H1 (cell line): Measurements from ENCODE around the gene CEP192. TPM values are rescaled to one million over a fixed set of nuclear protein-coding genes. Genes with fewer than 3 reads are reported as not detected.

ENCODE experiments used
- CTCF ChIA-PET: fragments of 300-600 bp; sonication (Branson Sonifier 250); formaldehyde crosslinking; loops from one replicate; lab custom pipeline; 2021; ENCODE audit not compliant: partially characterized antibody; lab: Charles Lee
- POLR2A ChIA-PET: fragments of 300-600 bp; sonication (Branson Sonifier 250); formaldehyde crosslinking; loops from one replicate; lab custom pipeline; 2021; ENCODE audit warnings: inconsistent platforms; ENCODE audit not compliant: partially characterized antibody; lab: Charles Lee
- DNase-seq, 2 experiments: peaks; one replicate each; pipeline versions ENCODE4 v3.0.0 to v3.0.0-alpha.2; 2010 to 2022; ENCODE audit warnings: low spot score in 2 of 2, low read depth in 1 of 2, mixed read lengths in 1 of 2
- FAIRE-seq: peaks from 2 replicates; lab custom pipeline; 2011; peaks lifted over from hg19 to GRCh38; lab: Jason Lieb, UNC
- H2AFZ ChIP-seq: 2 replicates; pipeline ENCODE4 v1.8.1; 2012; ENCODE audit warnings: low read length, inconsistent platforms
- H2AK5ac ChIP-seq: 2 replicates; pipeline ENCODE4 v1.6.1; 2013; ENCODE audit warnings: low read depth, low read length
- H2BK120ac ChIP-seq: replicated peaks from 2 replicates; pipeline ENCODE3; 2013; ENCODE audit warnings: low read depth, low read length, inconsistent platforms
- H2BK12ac ChIP-seq: 2 replicates; pipeline ENCODE4 v1.6.1; 2013; ENCODE audit warnings: low read depth, low read length
- H2BK15ac ChIP-seq: 2 replicates; pipeline ENCODE4 v1.6.1; 2013; ENCODE audit warnings: low read length
- H2BK20ac ChIP-seq: 2 replicates; pipeline ENCODE4 v1.6.1; 2013; ENCODE audit warnings: low read length
- H2BK5ac ChIP-seq: 2 replicates; pipeline ENCODE4 v1.6.1; 2013; ENCODE audit warnings: low read depth, low read length
- H3K14ac ChIP-seq: 2 replicates; pipeline ENCODE4 v1.6.1; 2013; ENCODE audit warnings: inconsistent platforms; ENCODE audit not compliant: insufficient read length
- H3K18ac ChIP-seq: 2 replicates; pipeline ENCODE4 v1.6.1; 2013; ENCODE audit warnings: low read length; ENCODE audit errors: extremely low read depth
- H3K23ac ChIP-seq: 2 replicates; pipeline ENCODE4 v1.6.1; 2013; ENCODE audit warnings: inconsistent platforms; ENCODE audit not compliant: insufficient read length
- H3K23me2 ChIP-seq: 2 replicates; pipeline ENCODE4 v1.6.1; 2013; ENCODE audit warnings: low read depth, low read length
- H3K27ac ChIP-seq: 2 replicates; pipeline ENCODE4 v1.6.1; 2011; ENCODE audit warnings: low read depth, low read length, inconsistent platforms
- H3K27me3 ChIP-seq, 4 experiments: replicated peaks in 1 of 4; 1 replicate in 1 of 4; 2 replicates in 3 of 4; pipeline versions ENCODE4 v1.6.1 to v1.8.1; 2011 to 2013; ENCODE audit warnings: low read length in 3 of 4, mild to moderate bottlenecking in 3 of 4, inconsistent platforms in 2 of 4, mixed read lengths in 2 of 4, moderate library complexity in 1 of 4; ENCODE audit not compliant: control insufficient read depth in 3 of 4, insufficient read depth in 3 of 4; ENCODE audit errors: extremely low read depth in 1 of 4
- H3K36me3 ChIP-seq, 4 experiments: 2 replicates each; pipeline versions ENCODE4 v1.6.1 to v1.8.1; 2011 to 2013; ENCODE audit warnings: mild to moderate bottlenecking in 4 of 4, low read length in 3 of 4, moderate library complexity in 2 of 4, control low read depth in 1 of 4, inconsistent platforms in 1 of 4; ENCODE audit not compliant: insufficient read depth in 4 of 4, control insufficient read depth in 2 of 4
- H3K4ac ChIP-seq: replicated peaks from 2 replicates; pipeline ENCODE3; 2013; ENCODE audit warnings: low read length, low read depth, mixed read lengths, inconsistent platforms; ENCODE audit not compliant: insufficient read length
- H3K4me1 ChIP-seq, 4 experiments: replicated peaks in 1 of 4; 1 replicate in 1 of 4; 2 replicates in 3 of 4; pipeline versions ENCODE4 v1.6.1 to v1.8.1; 2011 to 2013; ENCODE audit warnings: low read length in 3 of 4, inconsistent platforms in 2 of 4, mixed read lengths in 1 of 4; ENCODE audit not compliant: insufficient read depth in 4 of 4, control insufficient read depth in 3 of 4
- H3K4me2 ChIP-seq, 2 experiments: 2 replicates each; pipeline versions ENCODE4 v1.6.1 to v1.8.1; 2011 to 2013; ENCODE audit warnings: low read depth in 2 of 2, low read length in 2 of 2, control low read depth in 1 of 2, inconsistent platforms in 1 of 2, mild to moderate bottlenecking in 1 of 2; ENCODE audit not compliant: insufficient read depth in 1 of 2
- H3K4me3 ChIP-seq, 4 experiments: fragments of 200-600, 300-600 bp in 1 of 4; sonication (generic), shearing (Covaris generic), sonication (Bioruptor Twin) in 1 of 4; 2 replicates each; pipeline versions ENCODE4 v1.5.1 to v1.8.1; 2011 to 2016; ENCODE audit warnings: low read length in 4 of 4, low read depth in 3 of 4, control low read depth in 2 of 4, inconsistent platforms in 2 of 4, mild to moderate bottlenecking in 2 of 4, mixed read lengths in 1 of 4, moderate library complexity in 1 of 4; ENCODE audit not compliant: insufficient read depth in 2 of 4; ENCODE audit errors: extremely low read depth in 1 of 4
- H3K56ac ChIP-seq: replicated peaks from 2 replicates; pipeline ENCODE3; 2013; ENCODE audit warnings: low read depth, mild to moderate bottlenecking, mixed read lengths, low read length, inconsistent platforms; ENCODE audit not compliant: insufficient read length
- H3K79me1 ChIP-seq: 2 replicates; pipeline ENCODE4 v1.6.1; 2013; ENCODE audit warnings: low read depth, low read length, control low read depth
- H3K79me2 ChIP-seq, 2 experiments: 2 replicates each; pipeline versions ENCODE4 v1.6.1 to v1.8.1; 2012 to 2013; ENCODE audit warnings: low read length in 2 of 2, mild to moderate bottlenecking in 2 of 2, inconsistent platforms in 1 of 2; ENCODE audit not compliant: insufficient read depth in 2 of 2, control insufficient read depth in 1 of 2
- H3K9ac ChIP-seq, 4 experiments: replicated peaks in 1 of 4; 1 replicate in 1 of 4; 2 replicates in 3 of 4; pipeline versions ENCODE4 v1.6.1 to v1.8.1; 2011 to 2013; ENCODE audit warnings: low read depth in 3 of 4, low read length in 3 of 4, control low read depth in 2 of 4, mild to moderate bottlenecking in 2 of 4, moderate library complexity in 2 of 4, inconsistent platforms in 1 of 4; ENCODE audit errors: extremely low read depth in 1 of 4
- H3K9me3 ChIP-seq, 2 experiments: 2 replicates each; pipeline versions ENCODE4 v1.6.1 to v1.8.1; 2012 to 2013; ENCODE audit warnings: mild to moderate bottlenecking in 2 of 2, moderate library complexity in 2 of 2, control low read depth in 1 of 2, inconsistent platforms in 1 of 2, low read depth in 1 of 2, low read length in 1 of 2, mixed read lengths in 1 of 2; ENCODE audit not compliant: insufficient read depth in 2 of 2
- H4K20me1 ChIP-seq, 2 experiments: replicated peaks in 1 of 2; 2 replicates each; pipeline versions ENCODE3 to v1.8.1; 2011 to 2013; ENCODE audit warnings: inconsistent platforms in 2 of 2, low read length in 2 of 2, mild to moderate bottlenecking in 1 of 2; ENCODE audit not compliant: insufficient read depth in 2 of 2, control insufficient read depth in 1 of 2
- H4K5ac ChIP-seq: 2 replicates; pipeline ENCODE4 v1.6.1; 2013; ENCODE audit warnings: low read length, low read depth, mixed read lengths, inconsistent platforms; ENCODE audit not compliant: insufficient read length
- H4K8ac ChIP-seq: 2 replicates; pipeline ENCODE4 v1.8.0; 2013; ENCODE audit warnings: mild to moderate bottlenecking, moderate library complexity, low read length, inconsistent platforms; ENCODE audit not compliant: insufficient read depth; ENCODE audit errors: extremely low read depth
- H4K91ac ChIP-seq: replicated peaks from 2 replicates; pipeline ENCODE3; 2013; ENCODE audit warnings: low read length, mixed read lengths, inconsistent platforms; ENCODE audit not compliant: insufficient read length
- BCL11A ChIP-seq, 2 experiments: IDR thresholded peaks; one replicate each; pipeline ENCODE4 v1.6.1; 2011; ENCODE audit warnings: low read depth in 2 of 2, low read length in 2 of 2, mild to moderate bottlenecking in 2 of 2
- GTF2F1 ChIP-seq: IDR thresholded peaks from 2 replicates; pipeline ENCODE4 v1.6.1; 2012; ENCODE audit warnings: low read depth, low read length, improper control_type of control experiment, borderline replicate concordance
- KDM5A ChIP-seq: fragments of 200-600 bp; IDR thresholded peaks from 2 replicates; pipeline ENCODE4 v1.7.1; 2012; ENCODE audit warnings: mild to moderate bottlenecking, low read length, inconsistent platforms, mixed read lengths
- NANOG ChIP-seq: IDR thresholded peaks from 2 replicates; pipeline ENCODE4 v1.6.1; 2011; ENCODE audit warnings: low read length, low read depth, mild to moderate bottlenecking, inconsistent platforms; ENCODE audit not compliant: insufficient read depth, poor library complexity, severe bottlenecking
- RXRA ChIP-seq: IDR thresholded peaks from 2 replicates; pipeline ENCODE4 v1.6.1; 2011; ENCODE audit warnings: low read depth, mild to moderate bottlenecking, low read length, moderate library complexity; ENCODE audit not compliant: insufficient read depth
- SIRT6 ChIP-seq: IDR thresholded peaks from one replicate; pipeline ENCODE4 v1.7.1; 2012; ENCODE audit warnings: low read length, inconsistent platforms
- SP2 ChIP-seq: IDR thresholded peaks from 2 replicates; pipeline ENCODE4 v1.6.1; 2012; ENCODE audit warnings: mild to moderate bottlenecking, low read length, inconsistent platforms
- WGBS, 2 experiments: shearing (Covaris generic) in 1 of 2; methylation state at CpG; one replicate each; pipeline versions ENCODE4 v1.1.6 to v1.1.7; 2013 to 2015; ENCODE audit warnings: low lambda C conversion rate in 2 of 2, mixed read lengths in 2 of 2, inconsistent platforms in 1 of 2, low coverage in 1 of 2, missing lambda C conversion rate in 1 of 2; ENCODE audit not compliant: insufficient replicate concordance in 2 of 2, insufficient coverage in 1 of 2, insufficient read length in 1 of 2; ENCODE audit errors: extremely low coverage in 1 of 2, missing lambda C conversion rate in 1 of 2; 5-methylcytosine and 5-hydroxymethylcytosine counted together
- polyA plus RNA-seq, 7 experiments: library from polyadenylated mRNA; depleted of rRNA in 3 of 7; stranded (reverse) in 5 of 7; unstranded in 2 of 7; fragments of >200 nt in 5 of 7; fragments of 200-250 nt in 2 of 7; gene quantifications; 1 replicate in 5 of 7; 2 replicates in 1 of 7; 4 replicates in 1 of 7; pipeline versions ENCODE4 v1.2.1 to v1.2.3, GENCODE V29; 2011 to 2013; ENCODE audit warnings: missing spikeins in 2 of 7, mixed read lengths in 2 of 7
- total RNA-seq: library from RNA; stranded (reverse); fragmentation: NEBNext Ultra II Directional; extraction: Animal tissue kit (Norgen Biotek cat#: 25700); gene quantifications from 2 replicates; pipeline ENCODE4 v1.2.1, GENCODE V29; 2021
- TF ChIP-seq, protein P1 (sequence below), 3 experiments: IDR thresholded peaks; 1 replicate in 2 of 3; 2 replicates in 1 of 3; pipeline versions ENCODE4 v1.5.1 to v1.6.1; 2011; ENCODE audit warnings: low read length in 3 of 3, mild to moderate bottlenecking in 3 of 3, inconsistent platforms in 2 of 3, low read depth in 1 of 3, moderate library complexity in 1 of 3; ENCODE audit not compliant: insufficient read depth in 1 of 3; ENCODE audit errors: control extremely low read depth in 1 of 3

The CEP192 gene
- total and polyA plus RNA-seq, 2 of the 8 experiments (the other 6 are each of a cell fraction or from before 2014, with no cell fraction given), result 13.4 to 23.1 TPM

DNA sequence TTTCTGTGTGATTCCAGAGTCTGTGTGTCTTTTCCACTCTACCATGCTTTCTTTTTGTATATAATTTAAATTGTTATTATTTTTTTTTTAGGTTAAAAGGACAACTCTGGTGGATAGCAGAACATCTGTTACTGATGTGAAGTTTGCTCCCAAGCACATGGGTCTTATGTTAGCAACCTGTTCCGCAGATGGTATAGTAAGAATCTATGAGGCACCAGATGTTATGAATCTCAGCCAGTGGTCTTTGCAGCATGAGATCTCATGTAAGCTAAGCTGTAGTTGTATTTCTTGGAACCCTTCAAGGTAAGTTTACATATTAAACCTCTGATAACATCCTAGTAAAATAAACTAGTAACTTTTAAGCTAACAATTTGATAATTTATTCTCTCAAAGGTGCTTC lies 28.1 kb upstream of the CEP192 start:
- Histone ChIP-seq H3K27ac (no peak overlapping the region), H3K4me1 (no peaks in the 10 kb centered on the region), H2BK15ac (no peak overlapping the region), H3K14ac (no peak overlapping the region), H2BK12ac (no peak overlapping the region), H2BK5ac (no peak overlapping the region), H2BK120ac (no peak overlapping the region), H4K8ac (no peak overlapping the region), H3K18ac (no peak overlapping the region), H3K4me2 (no peak overlapping the region), H3K23me2 (no peaks in the 10 kb centered on the region), H3K4ac (no peak overlapping the region), H3K9ac (no peak overlapping the region), H3K56ac (no peak overlapping the region), H3K9me3 (no peaks in the 10 kb centered on the region), H3K79me2 (peaks cover 0 to 31% of the 10 kb centered on the region in 2 experiments; a peak in 2 of 4 replicates), H2AK5ac (no peak overlapping the region), H4K91ac (no peak overlapping the region), H3K79me1 (0 out of 2 replicates have a peak, but pooled peaks cover 2% of the 10 kb centered on the region), H2AFZ (no peak overlapping the region), H3K4me3 (no peak overlapping the region), H4K5ac (no peak overlapping the region), H4K20me1 (peaks cover 0 to 1% of the 10 kb centered on the region in 2 experiments), H3K23ac (no peak overlapping the region), H3K27me3 (no peaks in the 10 kb centered on the region), H2BK20ac (no peak overlapping the region), H3K36me3 (peaks cover 4 to 46% (median 23%) of the 10 kb centered on the region in 4 experiments; a peak in 6 of 8 replicates)
- FAIRE-seq, result no peak
- DNase-seq, result no peak
- no peak for TF ChIP-seq SIRT6
- TF ChIP-seq RXRA, result no peak
- no peak for TF ChIP-seq SP2
- no peak for TF ChIP-seq GTF2F1
- no peak for TF ChIP-seq KDM5A
- no peak for TF ChIP-seq NANOG
- TF ChIP-seq BCL11A (IDR thresholded peaks at IDR 0.05; ENCODE audit: low read depth in 2 of 2, low read length in 2 of 2), result no peak
- TF ChIP-seq, protein P1, sequence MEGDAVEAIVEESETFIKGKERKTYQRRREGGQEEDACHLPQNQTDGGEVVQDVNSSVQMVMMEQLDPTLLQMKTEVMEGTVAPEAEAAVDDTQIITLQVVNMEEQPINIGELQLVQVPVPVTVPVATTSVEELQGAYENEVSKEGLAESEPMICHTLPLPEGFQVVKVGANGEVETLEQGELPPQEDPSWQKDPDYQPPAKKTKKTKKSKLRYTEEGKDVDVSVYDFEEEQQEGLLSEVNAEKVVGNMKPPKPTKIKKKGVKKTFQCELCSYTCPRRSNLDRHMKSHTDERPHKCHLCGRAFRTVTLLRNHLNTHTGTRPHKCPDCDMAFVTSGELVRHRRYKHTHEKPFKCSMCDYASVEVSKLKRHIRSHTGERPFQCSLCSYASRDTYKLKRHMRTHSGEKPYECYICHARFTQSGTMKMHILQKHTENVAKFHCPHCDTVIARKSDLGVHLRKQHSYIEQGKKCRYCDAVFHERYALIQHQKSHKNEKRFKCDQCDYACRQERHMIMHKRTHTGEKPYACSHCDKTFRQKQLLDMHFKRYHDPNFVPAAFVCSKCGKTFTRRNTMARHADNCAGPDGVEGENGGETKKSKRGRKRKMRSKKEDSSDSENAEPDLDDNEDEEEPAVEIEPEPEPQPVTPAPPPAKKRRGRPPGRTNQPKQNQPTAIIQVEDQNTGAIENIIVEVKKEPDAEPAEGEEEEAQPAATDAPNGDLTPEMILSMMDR (IDR thresholded peaks at IDR 0.05; ENCODE audit: control extremely low read depth in 1 of 3, insufficient read depth in 1 of 3, low read depth in 1 of 3, low read length in 3 of 3), result no peak
- ChIA-PET POLR2A (interaction anchor here (0.9 to 2.2 kb wide), 2 partner anchors 15 to 68 kb away, joined by 3 to 7 read pairs; partner anchors contain the start of gene SEH1L), CTCF (interaction anchor here (1.1 to 1.5 kb wide), 3 partner anchors 10 to 220 kb away, joined by 3 to 4 read pairs (median 3); no protein-coding TSS in a partner anchor)
- WGBS, 2 experiments, result 100% methylated on average over 1 of the region's 1 CpG; no CpG with 5 or more reads in 1 of the 2 experiments
